K562 (cell line): ENCODE data around the gene CDKN3.
"Not testable (repeated sequence)": the region's sequence is repeated elsewhere in the genome, so short reads cannot be mapped to it uniquely, and the experiment has no call there.

Source experiments
- CHD4 ChIP-seq: fragments of 200-600 bp; sonication (generic); IDR thresholded peaks from 3 replicates; pipeline ENCODE4 v1.6.1; 2012; ENCODE audit warnings: low read depth, mild to moderate bottlenecking, mixed read lengths, low read length, inconsistent platforms; ENCODE audit not compliant: insufficient read depth, insufficient replicate concordance, poor library complexity, severe bottlenecking
- DDX20 ChIP-seq: fragments of 450-650 bp; IDR thresholded peaks from 2 replicates; pipeline ENCODE4 v1.6.1; 2016; ENCODE audit warnings: missing genetic modification characterization, low read depth, mild to moderate bottlenecking, missing compliant biosample characterization, moderate library complexity
- ETV1 ChIP-seq: fragments of 450-650 bp; conservative IDR thresholded peaks from 2 replicates; pipeline ENCODE4 v1.6.1; 2016; ENCODE audit warnings: missing genetic modification characterization, control low read depth, low read depth, missing compliant biosample characterization
- FOSL1 ChIP-seq: fragments of 200-800 bp; sonication (Bioruptor generic); conservative IDR thresholded peaks from 2 replicates; pipeline ENCODE4 v1.6.1; 2016; ENCODE audit warnings: missing genetic modification characterization, missing compliant biosample characterization
- HDAC1 ChIP-seq, 2 experiments: fragments of 450-650 bp; IDR thresholded peaks; 2 replicates each; pipeline ENCODE4 v1.6.1; 2016 to 2017; ENCODE audit warnings: inconsistent platforms in 1 of 2, mild to moderate bottlenecking in 1 of 2, moderate library complexity in 1 of 2
- HNRNPUL1 ChIP-seq: fragments of 200-400 bp; formaldehyde crosslinking; IDR thresholded peaks from 2 replicates; pipeline ENCODE4 v1.6.1; 2017; ENCODE audit warnings: low read length
- JUNB ChIP-seq: fragments of 450-650 bp; formaldehyde crosslinking; conservative IDR thresholded peaks from 2 replicates; pipeline ENCODE4 v1.4.0; 2020; ENCODE audit warnings: mild to moderate bottlenecking
- KLF10 ChIP-seq: fragments of 250-450 bp; sonication (Bioruptor Pico); IDR thresholded peaks from 2 replicates; pipeline ENCODE4 v1.6.1; 2021; ENCODE audit warnings: matching md5 sums
- MYC ChIP-seq, 2 experiments: fragments of 250-450 bp in 1 of 2; sonication (Bioruptor Pico) in 1 of 2; IDR thresholded peaks; 2 replicates each; pipeline versions ENCODE4 v1.5.1 to v1.6.1; 2012 to 2021; ENCODE audit warnings: low read depth in 2 of 2, borderline replicate concordance in 1 of 2, improper control_type of control experiment in 1 of 2, low read length in 1 of 2, mild to moderate bottlenecking in 1 of 2, moderate library complexity in 1 of 2
- NR2C1 ChIP-seq, 2 experiments: fragments of 450-650 bp; IDR thresholded peaks; 2 replicates each; pipeline ENCODE4 v1.6.1; 2017; ENCODE audit warnings: mild to moderate bottlenecking in 2 of 2, antibody characterized with exemption in 1 of 2, inconsistent platforms in 1 of 2, missing compliant biosample characterization in 1 of 2, missing genetic modification characterization in 1 of 2
- RBM39 ChIP-seq: fragments of 200-400 bp; formaldehyde crosslinking; optimal IDR thresholded peaks from 2 replicates; pipeline ENCODE3; 2018; ENCODE audit warnings: low read depth, low read length
- XRCC3 ChIP-seq: fragments of 450-650 bp; IDR thresholded peaks from 2 replicates; pipeline ENCODE4 v1.6.1; 2017; ENCODE audit warnings: mild to moderate bottlenecking, moderate library complexity
- TF ChIP-seq, protein P1 (sequence below), 2 experiments: fragments of 450-650 bp in 1 of 2; IDR thresholded peaks; 2 replicates each; pipeline ENCODE4 v1.6.1; 2011 to 2017; ENCODE audit warnings: low read depth in 2 of 2, antibody characterized with exemption in 1 of 2, borderline replicate concordance in 1 of 2, low read length in 1 of 2, mild to moderate bottlenecking in 1 of 2, mixed read lengths in 1 of 2; ENCODE audit not compliant: control insufficient read depth in 1 of 2
- TF ChIP-seq, protein P2 (sequence below), 3 experiments: IDR thresholded peaks in 2 of 3; conservative IDR thresholded peaks in 1 of 3; 2 replicates each; pipeline ENCODE4 v1.5.1; 2011 to 2012; ENCODE audit warnings: low read length in 3 of 3, mild to moderate bottlenecking in 3 of 3, control low read depth in 2 of 3, improper control_type of control experiment in 1 of 3, inconsistent platforms in 1 of 3, low read depth in 1 of 3, mixed read lengths in 1 of 3, moderate library complexity in 1 of 3; ENCODE audit not compliant: insufficient read depth in 2 of 3

DNA sequence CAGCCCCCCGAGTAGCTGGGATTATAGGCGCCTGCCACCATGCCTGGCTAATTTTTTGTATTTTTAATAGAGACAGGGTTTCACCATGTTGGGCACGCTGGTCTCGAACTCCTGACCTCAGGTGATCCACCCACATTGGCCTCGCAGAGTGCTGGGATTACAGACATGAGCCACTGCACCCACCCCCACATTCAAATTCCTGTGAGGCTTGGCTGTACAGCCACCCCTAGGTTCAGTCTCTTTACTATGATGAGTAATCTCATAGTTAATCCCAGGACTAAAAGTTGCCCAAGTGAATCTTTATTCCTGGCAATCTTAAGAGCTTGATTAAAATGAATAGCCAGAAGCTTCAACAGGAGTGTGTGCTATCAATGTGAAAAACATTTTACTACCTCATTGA lies 57.2 kb downstream of the CDKN3 start:
- not testable (repeated sequence) for TF ChIP-seq HNRNPUL1; NR2C1 (IDR thresholded peaks at IDR 0.05); NR2C1 (tag; IDR thresholded peaks at IDR 0.05); CHD4; HDAC1 (IDR thresholded peaks at IDR 0.05); XRCC3; DDX20 (tag); MYC (IDR thresholded peaks at IDR 0.05; ENCODE audit: low read depth, low read length); MYC (CRISPR knock-in tag; IDR thresholded peaks at IDR 0.05; ENCODE audit: borderline replicate concordance, low read depth); KLF10 (CRISPR knock-in tag); RBM39; FOSL1 (tag); ETV1 (tag); JUNB (CRISPR knock-in tag)
- TF ChIP-seq, protein P1, sequence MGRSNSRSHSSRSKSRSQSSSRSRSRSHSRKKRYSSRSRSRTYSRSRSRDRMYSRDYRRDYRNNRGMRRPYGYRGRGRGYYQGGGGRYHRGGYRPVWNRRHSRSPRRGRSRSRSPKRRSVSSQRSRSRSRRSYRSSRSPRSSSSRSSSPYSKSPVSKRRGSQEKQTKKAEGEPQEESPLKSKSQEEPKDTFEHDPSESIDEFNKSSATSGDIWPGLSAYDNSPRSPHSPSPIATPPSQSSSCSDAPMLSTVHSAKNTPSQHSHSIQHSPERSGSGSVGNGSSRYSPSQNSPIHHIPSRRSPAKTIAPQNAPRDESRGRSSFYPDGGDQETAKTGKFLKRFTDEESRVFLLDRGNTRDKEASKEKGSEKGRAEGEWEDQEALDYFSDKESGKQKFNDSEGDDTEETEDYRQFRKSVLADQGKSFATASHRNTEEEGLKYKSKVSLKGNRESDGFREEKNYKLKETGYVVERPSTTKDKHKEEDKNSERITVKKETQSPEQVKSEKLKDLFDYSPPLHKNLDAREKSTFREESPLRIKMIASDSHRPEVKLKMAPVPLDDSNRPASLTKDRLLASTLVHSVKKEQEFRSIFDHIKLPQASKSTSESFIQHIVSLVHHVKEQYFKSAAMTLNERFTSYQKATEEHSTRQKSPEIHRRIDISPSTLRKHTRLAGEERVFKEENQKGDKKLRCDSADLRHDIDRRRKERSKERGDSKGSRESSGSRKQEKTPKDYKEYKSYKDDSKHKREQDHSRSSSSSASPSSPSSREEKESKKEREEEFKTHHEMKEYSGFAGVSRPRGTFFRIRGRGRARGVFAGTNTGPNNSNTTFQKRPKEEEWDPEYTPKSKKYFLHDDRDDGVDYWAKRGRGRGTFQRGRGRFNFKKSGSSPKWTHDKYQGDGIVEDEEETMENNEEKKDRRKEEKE (IDR thresholded peaks at IDR 0.05; ENCODE audit: borderline replicate concordance in 1 of 2, control insufficient read depth in 1 of 2, low read depth in 2 of 2, low read length in 1 of 2), result not testable (repeated sequence)
- TF ChIP-seq, protein P2, sequence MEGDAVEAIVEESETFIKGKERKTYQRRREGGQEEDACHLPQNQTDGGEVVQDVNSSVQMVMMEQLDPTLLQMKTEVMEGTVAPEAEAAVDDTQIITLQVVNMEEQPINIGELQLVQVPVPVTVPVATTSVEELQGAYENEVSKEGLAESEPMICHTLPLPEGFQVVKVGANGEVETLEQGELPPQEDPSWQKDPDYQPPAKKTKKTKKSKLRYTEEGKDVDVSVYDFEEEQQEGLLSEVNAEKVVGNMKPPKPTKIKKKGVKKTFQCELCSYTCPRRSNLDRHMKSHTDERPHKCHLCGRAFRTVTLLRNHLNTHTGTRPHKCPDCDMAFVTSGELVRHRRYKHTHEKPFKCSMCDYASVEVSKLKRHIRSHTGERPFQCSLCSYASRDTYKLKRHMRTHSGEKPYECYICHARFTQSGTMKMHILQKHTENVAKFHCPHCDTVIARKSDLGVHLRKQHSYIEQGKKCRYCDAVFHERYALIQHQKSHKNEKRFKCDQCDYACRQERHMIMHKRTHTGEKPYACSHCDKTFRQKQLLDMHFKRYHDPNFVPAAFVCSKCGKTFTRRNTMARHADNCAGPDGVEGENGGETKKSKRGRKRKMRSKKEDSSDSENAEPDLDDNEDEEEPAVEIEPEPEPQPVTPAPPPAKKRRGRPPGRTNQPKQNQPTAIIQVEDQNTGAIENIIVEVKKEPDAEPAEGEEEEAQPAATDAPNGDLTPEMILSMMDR (IDR thresholded peaks at IDR 0.05 in 2 of 3, conservative IDR thresholded peaks at IDR 0.05 in 1 of 3; ENCODE audit: insufficient read depth in 2 of 3, low read depth in 1 of 3, low read length in 3 of 3), result not testable (repeated sequence)
